Activated CD4-positive, alpha-beta T cell treated with anti-CD3 and anti-CD28 coated beads, Interleukin-10, Interleukin-2, amounts not matched to agents 100 ng/mL and 50 ng/mL, durations not matched to agents 16 hours and 8 hours (primary cell): ENCODE measurements around the gene CCDC171.

ENCODE experiments used
- DNase-seq: peaks from one replicate; pipeline ENCODE4 v3.0.0-alpha.2; 2020

The CCDC171 gene

GRCh38 chr9:16004613-16005012 lies 451.8 kb downstream of the CCDC171 start:
- no peak for DNase-seq

- no peak for DNase-seq
Observed at GRCh38 chr9:16010221-16010620, 457.4 kb downstream of the CCDC171 start.

GRCh38 chr9:16012621-16013020 lies 459.8 kb downstream of the CCDC171 start:
- no peak for DNase-seq

DNA sequence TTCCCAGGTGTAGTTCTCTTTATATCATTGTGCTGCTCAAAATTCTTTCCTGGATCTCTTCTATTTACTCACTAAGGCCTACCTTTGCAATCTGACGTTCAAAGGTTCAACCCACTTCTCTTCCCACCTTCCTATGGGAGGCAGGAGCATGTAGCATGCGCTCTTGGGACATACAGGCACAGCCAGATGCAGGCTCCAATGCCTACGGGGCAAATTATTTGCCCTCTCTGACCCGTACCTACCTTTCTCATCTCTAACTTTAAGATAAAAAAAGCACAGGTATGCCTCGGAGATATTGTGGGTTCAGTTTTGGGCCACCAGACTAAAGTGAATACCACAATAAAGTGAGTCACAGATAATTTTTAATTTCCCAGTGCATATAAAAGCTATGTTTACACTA lies 460.5 kb downstream of the CCDC171 start:
- no peak for DNase-seq

- DNase-seq, result no peak
Observed at GRCh38 chr9:16013826-16014225, 461.0 kb downstream of the CCDC171 start.

DNA sequence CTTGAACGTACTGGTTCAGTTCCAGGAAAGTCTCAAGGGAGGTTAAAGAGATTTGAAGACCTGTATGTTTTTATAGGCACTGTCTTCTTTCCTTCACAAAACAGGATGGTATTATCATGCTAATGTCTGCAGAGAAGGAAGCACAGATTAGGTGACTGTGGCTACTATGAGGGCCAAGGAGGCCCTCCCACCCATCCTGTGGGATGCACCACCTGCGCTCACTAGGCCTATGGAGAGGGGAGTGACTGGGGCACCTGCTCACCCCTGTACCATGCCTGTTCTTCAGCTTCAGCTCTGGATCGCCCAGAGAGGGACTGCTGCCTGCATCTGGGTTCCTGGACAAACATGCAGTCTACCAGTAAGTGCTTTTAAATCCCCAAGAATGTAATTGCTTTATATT lies 469.4 kb downstream of the CCDC171 start:
- no peak for DNase-seq

DNA sequence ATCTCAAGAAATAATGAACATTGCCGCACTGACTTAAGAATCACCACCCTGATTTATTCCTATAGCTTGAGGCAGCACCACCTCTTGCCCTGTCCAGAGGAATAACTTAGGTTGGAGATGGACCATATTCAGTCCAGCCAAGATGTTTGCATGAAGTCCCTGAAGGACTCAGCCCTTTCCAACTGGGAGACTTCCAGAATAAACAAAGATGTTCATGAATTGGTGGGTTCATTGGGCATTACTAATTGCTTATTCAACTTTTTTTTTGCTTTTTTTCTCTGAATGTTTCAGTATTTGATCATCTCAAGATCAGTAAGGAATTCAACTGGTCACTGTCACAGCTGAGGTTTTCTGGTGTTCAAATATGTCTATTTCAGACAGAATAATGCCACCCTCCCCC lies 470.6 kb downstream of the CCDC171 start:
- no peak for DNase-seq
